ENCODE data around the gene DBH.

DNA sequence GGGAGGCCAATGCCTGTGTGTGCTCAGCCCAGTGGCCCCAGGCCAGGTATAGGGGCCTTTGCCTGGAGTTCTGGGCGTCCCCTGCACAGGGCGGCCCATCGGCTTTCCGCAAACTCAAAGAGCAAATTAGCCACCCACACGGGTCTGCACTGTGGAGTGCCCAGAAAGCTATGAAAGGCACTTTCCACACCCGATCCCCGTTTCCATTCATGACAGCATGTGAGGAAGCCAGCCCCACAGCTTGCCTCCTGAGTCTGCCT lies 5.2 kb downstream of the DBH start:
- TF ChIP-seq, protein P1, sequence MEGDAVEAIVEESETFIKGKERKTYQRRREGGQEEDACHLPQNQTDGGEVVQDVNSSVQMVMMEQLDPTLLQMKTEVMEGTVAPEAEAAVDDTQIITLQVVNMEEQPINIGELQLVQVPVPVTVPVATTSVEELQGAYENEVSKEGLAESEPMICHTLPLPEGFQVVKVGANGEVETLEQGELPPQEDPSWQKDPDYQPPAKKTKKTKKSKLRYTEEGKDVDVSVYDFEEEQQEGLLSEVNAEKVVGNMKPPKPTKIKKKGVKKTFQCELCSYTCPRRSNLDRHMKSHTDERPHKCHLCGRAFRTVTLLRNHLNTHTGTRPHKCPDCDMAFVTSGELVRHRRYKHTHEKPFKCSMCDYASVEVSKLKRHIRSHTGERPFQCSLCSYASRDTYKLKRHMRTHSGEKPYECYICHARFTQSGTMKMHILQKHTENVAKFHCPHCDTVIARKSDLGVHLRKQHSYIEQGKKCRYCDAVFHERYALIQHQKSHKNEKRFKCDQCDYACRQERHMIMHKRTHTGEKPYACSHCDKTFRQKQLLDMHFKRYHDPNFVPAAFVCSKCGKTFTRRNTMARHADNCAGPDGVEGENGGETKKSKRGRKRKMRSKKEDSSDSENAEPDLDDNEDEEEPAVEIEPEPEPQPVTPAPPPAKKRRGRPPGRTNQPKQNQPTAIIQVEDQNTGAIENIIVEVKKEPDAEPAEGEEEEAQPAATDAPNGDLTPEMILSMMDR (CRISPR knock-in tag; IDR thresholded peaks at IDR 0.05), result no peak
- TF ChIP-seq HDAC2 (CRISPR knock-in tag; IDR thresholded peaks at IDR 0.05) (no peak), RBM39 (IDR thresholded peaks at IDR 0.05; ENCODE audit: low read depth, low read length, poor library complexity, severe bottlenecking) (no peak), CBX5 (CRISPR knock-in tag; IDR thresholded peaks at IDR 0.05; ENCODE audit: borderline replicate concordance) (no peak), MED1 (CRISPR knock-in tag; IDR thresholded peaks at IDR 0.05) (no peak), RELA (CRISPR knock-in tag; IDR thresholded peaks at IDR 0.05) (no peak), SMAD1 (CRISPR knock-in tag; IDR thresholded peaks at IDR 0.05; ENCODE audit: borderline replicate concordance, low read depth) (no peak), POLR2A (IDR thresholded peaks at IDR 0.05; ENCODE audit: insufficient read depth in 1 of 2, low read depth in 2 of 2, low read length in 2 of 2) (no peak), MXD4 (CRISPR knock-in tag; IDR thresholded peaks at IDR 0.05) (no peak)
- TF ChIP-seq, protein P2, sequence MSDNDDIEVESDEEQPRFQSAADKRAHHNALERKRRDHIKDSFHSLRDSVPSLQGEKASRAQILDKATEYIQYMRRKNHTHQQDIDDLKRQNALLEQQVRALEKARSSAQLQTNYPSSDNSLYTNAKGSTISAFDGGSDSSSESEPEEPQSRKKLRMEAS (IDR thresholded peaks at IDR 0.05), result no peak

Data from HepG2 (cell line).